SK-N-SH treated with all-trans-retinoic acid at 6 μM for 48 hours (cell line): ENCODE data around the gene PPP2R1A.

Experiments
- ESRRG ChIP-seq: fragments of 250-450 bp; sonication (Bioruptor Pico); IDR thresholded peaks from 2 replicates; pipeline ENCODE4 v1.6.1; 2021; ENCODE audit warnings: mild to moderate bottlenecking
- GLIS3 ChIP-seq: fragments of 250-450 bp; sonication (Bioruptor Pico); IDR thresholded peaks from 2 replicates; pipeline ENCODE4 v1.5.0; 2020; ENCODE audit warnings: mild to moderate bottlenecking, moderate library complexity
- ZFP30 ChIP-seq: fragments of 450-650 bp; formaldehyde crosslinking; IDR thresholded peaks from 2 replicates; pipeline ENCODE4 v1.5.0; 2022; ENCODE audit warnings: mild to moderate bottlenecking, moderate library complexity
- TF ChIP-seq, protein P1 (sequence below): fragments of 250-450 bp; sonication (Bioruptor Pico); IDR thresholded peaks from 2 replicates; pipeline ENCODE4 v1.8.0; 2020; ENCODE audit warnings: mild to moderate bottlenecking, moderate library complexity, borderline replicate concordance
- TF ChIP-seq, protein P2 (sequence below): fragments of 250-450 bp; sonication (Bioruptor Pico); IDR thresholded peaks from 2 replicates; pipeline ENCODE4 v1.5.1; 2020; ENCODE audit warnings: low read depth, mild to moderate bottlenecking, moderate library complexity

DNA sequence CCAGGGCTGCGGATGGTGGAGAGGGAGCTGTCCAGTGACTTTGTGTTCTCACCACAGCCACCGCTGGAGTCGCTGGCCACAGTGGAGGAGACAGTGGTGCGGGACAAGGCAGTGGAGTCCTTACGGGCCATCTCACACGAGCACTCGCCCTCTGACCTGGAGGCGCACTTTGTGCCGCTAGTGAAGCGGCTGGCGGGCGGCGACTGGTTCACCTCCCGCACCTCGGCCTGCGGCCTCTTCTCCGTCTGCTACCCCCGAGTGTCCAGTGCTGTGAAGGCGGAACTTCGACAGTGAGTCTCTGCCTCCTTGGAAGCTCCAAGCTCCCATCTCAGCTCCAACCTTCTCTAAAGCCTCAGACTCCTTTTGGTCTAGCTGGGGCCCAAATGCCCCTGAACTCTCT, 21.4 kb downstream of the PPP2R1A start:
- TF ChIP-seq, protein P1, sequence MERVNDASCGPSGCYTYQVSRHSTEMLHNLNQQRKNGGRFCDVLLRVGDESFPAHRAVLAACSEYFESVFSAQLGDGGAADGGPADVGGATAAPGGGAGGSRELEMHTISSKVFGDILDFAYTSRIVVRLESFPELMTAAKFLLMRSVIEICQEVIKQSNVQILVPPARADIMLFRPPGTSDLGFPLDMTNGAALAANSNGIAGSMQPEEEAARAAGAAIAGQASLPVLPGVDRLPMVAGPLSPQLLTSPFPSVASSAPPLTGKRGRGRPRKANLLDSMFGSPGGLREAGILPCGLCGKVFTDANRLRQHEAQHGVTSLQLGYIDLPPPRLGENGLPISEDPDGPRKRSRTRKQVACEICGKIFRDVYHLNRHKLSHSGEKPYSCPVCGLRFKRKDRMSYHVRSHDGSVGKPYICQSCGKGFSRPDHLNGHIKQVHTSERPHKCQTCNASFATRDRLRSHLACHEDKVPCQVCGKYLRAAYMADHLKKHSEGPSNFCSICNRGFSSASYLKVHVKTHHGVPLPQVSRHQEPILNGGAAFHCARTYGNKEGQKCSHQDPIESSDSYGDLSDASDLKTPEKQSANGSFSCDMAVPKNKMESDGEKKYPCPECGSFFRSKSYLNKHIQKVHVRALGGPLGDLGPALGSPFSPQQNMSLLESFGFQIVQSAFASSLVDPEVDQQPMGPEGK (CRISPR knock-in tag) = no peak
- TF ChIP-seq, protein P2, sequence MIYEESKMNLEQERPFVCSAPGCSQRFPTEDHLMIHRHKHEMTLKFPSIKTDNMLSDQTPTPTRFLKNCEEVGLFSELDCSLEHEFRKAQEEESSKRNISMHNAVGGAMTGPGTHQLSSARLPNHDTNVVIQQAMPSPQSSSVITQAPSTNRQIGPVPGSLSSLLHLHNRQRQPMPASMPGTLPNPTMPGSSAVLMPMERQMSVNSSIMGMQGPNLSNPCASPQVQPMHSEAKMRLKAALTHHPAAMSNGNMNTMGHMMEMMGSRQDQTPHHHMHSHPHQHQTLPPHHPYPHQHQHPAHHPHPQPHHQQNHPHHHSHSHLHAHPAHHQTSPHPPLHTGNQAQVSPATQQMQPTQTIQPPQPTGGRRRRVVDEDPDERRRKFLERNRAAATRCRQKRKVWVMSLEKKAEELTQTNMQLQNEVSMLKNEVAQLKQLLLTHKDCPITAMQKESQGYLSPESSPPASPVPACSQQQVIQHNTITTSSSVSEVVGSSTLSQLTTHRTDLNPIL (CRISPR knock-in tag) = no peak
- TF ChIP-seq GLIS3 (no peak), ESRRG (CRISPR knock-in tag) (no peak), ZFP30 (no peak)
